Measurements from ENCODE around the gene ICE2.

- TF ChIP-seq POLR2AphosphoS5 (IDR thresholded peaks at IDR 0.05; ENCODE audit: low read depth, low read length) = no peak
- no peak for TF ChIP-seq CTCF (IDR thresholded peaks at IDR 0.05 in 2 of 3, conservative IDR thresholded peaks at IDR 0.05 in 1 of 3; ENCODE audit: borderline replicate concordance in 1 of 3, insufficient read depth in 1 of 3, low read depth in 2 of 3, low read length in 2 of 3)
- no peak for TF ChIP-seq TCF7L2 (IDR thresholded peaks at IDR 0.05; ENCODE audit: borderline replicate concordance, extremely low read depth, insufficient read depth, insufficient read length)
- no peak for TF ChIP-seq POLR2A (IDR thresholded peaks at IDR 0.05; ENCODE audit: borderline replicate concordance, extremely low read depth, insufficient read depth, insufficient read length)
- no peak for TF ChIP-seq RAD21 (IDR thresholded peaks at IDR 0.05; ENCODE audit: low read depth)
- no peak for TF ChIP-seq ZNF274 (IDR thresholded peaks at IDR 0.05; ENCODE audit: low read depth, low read length)
- TF ChIP-seq EZH2 (IDR thresholded peaks at IDR 0.05) = no peak
- TF ChIP-seq EZH2phosphoT487 (IDR thresholded peaks at IDR 0.05; ENCODE audit: borderline replicate concordance) = no peak
- no peak for TF ChIP-seq ATF3 (IDR thresholded peaks at IDR 0.05)
- no peak for TF ChIP-seq SRF (IDR thresholded peaks at IDR 0.05; ENCODE audit: low read depth)
- no peak for TF ChIP-seq ELF1 (IDR thresholded peaks at IDR 0.05; ENCODE audit: borderline replicate concordance, low read depth)
- no peak for TF ChIP-seq JUND (IDR thresholded peaks at IDR 0.05)
These were observed 40.3 kb upstream of the ICE2 start for GRCh38 chr15:60519218-60519617.

Data from HCT116 (cell line).